Measurements from ENCODE around the gene TIMM50. TPM values are rescaled to one million over a fixed set of nuclear protein-coding genes. Genes with fewer than 3 reads are reported as not detected.

TIMM50 gene
- total RNA-seq, 6 donors from 2014 or later, result 47.8 to 80.9 (median 54.4) TPM

GRCh38 chr19:39481676-39482075 is 1.0 kb downstream of the TIMM50 start:
- peak overlapping the region; percentile 71 to 99 (median 83) for H3K4me3 ChIP-seq
- TF ChIP-seq CTCF (IDR thresholded peaks at IDR 0.05), result no peak
- TF ChIP-seq POLR2AphosphoS5 (IDR thresholded peaks at IDR 0.05), result no peak
- no peak for TF ChIP-seq EP300 (IDR thresholded peaks at IDR 0.05)
- TF ChIP-seq POLR2A (IDR thresholded peaks at IDR 0.05), result no peak
- peaks cover 14 to 19% (median 18%) of the 10 kb centered on the region in 4 donors for H3K4me1 ChIP-seq
- ATAC-seq (ENCODE audit: low FRiP score in 2 of 2), result no peak
- H3K9me3 ChIP-seq, result no peaks in the 10 kb centered on the region
- 68 to 70% methylated on average over 11 of the region's 11 CpGs for WGBS, 2 donors
- DNase-seq, result no peak
- H3K27ac ChIP-seq, result no peak overlapping the region
- peaks cover 3 to 33% (median 19%) of the 10 kb centered on the region in 4 donors for H3K36me3 ChIP-seq
- no peaks in the 10 kb centered on the region for H3K27me3 ChIP-seq

DNA sequence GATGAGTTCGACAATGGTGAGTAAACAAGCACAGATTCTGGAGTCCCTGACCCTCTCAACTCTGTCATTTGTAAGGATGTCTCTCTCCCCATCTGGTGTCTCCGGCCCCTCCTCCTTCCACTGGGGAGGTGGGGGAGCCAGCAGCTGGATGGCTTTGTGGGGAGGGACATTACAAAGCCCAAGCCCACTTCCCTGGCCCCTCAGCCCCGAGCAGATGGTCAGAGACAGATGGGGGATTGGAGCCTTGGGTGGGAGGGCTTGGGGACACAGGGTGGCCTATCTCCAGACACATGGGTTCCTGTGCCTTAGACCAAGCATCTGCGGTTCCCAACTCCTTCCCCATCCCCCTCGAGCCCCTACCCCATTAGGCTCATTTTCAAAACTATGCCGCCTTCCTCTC is 2.5 kb downstream of the TIMM50 start:
- Histone ChIP-seq H3K36me3 (peaks cover 9 to 44% (median 30%) of the 10 kb centered on the region in 4 donors), H3K27ac (no peak overlapping the region), H3K27me3 (no peaks in the 10 kb centered on the region), H3K4me1 (peaks cover 14 to 19% (median 18%) of the 10 kb centered on the region in 4 donors), H3K4me3 (no peak overlapping the region), H3K9me3 (no peaks in the 10 kb centered on the region)
- no peak for DNase-seq
- no peak for ATAC-seq (ENCODE audit: low FRiP score in 2 of 2)
- 75 to 80% methylated on average over 6 of the region's 6 CpGs for WGBS, 2 donors
- TF ChIP-seq POLR2AphosphoS5 (IDR thresholded peaks at IDR 0.05), result no peak
- TF ChIP-seq POLR2A (IDR thresholded peaks at IDR 0.05), result no peak
- TF ChIP-seq CTCF (IDR thresholded peaks at IDR 0.05), result no peak
- TF ChIP-seq EP300 (IDR thresholded peaks at IDR 0.05), result no peak

- H3K9me3 ChIP-seq, result no peaks in the 10 kb centered on the region
- H3K27me3 ChIP-seq, result no peaks in the 10 kb centered on the region
- H3K4me3 ChIP-seq, result no peak overlapping the region
- WGBS, 2 donors, result 85 to 88% methylated on average over 7 to 9 of the region's 10 CpGs
- no peak for DNase-seq
- H3K4me1 ChIP-seq, result no peaks in the 10 kb centered on the region
- peaks cover 17 to 71% (median 56%) of the 10 kb centered on the region in 4 donors for H3K36me3 ChIP-seq
- no peak for ATAC-seq (ENCODE audit: low FRiP score in 2 of 2)
- TF ChIP-seq EP300 (IDR thresholded peaks at IDR 0.05) (no peak), POLR2AphosphoS5 (IDR thresholded peaks at IDR 0.05) (no peak), CTCF (IDR thresholded peaks at IDR 0.05) (no peak), POLR2A (IDR thresholded peaks at IDR 0.05) (no peak)
- H3K27ac ChIP-seq, result no peak overlapping the region
Observed at GRCh38 chr19:39489756-39490155, 9.1 kb downstream of the TIMM50 start.

GRCh38 chr19:39492225-39492624 is 11.6 kb downstream of the TIMM50 start:
- 93 to 97% methylated on average over 6 of the region's 6 CpGs for WGBS, 2 donors
- Histone ChIP-seq H3K36me3 (peaks cover 11 to 49% (median 36%) of the 10 kb centered on the region in 4 donors), H3K9me3 (no peaks in the 10 kb centered on the region), H3K27me3 (peaks cover 0 to 6% (median 1%) of the 10 kb centered on the region in 4 donors), H3K27ac (no peak overlapping the region), H3K4me1 (no peaks in the 10 kb centered on the region), H3K4me3 (no peak overlapping the region)
- ATAC-seq (ENCODE audit: low FRiP score in 2 of 2), result no peak
- TF ChIP-seq POLR2AphosphoS5 (IDR thresholded peaks at IDR 0.05) (no peak), CTCF (IDR thresholded peaks at IDR 0.05) (no peak), POLR2A (IDR thresholded peaks at IDR 0.05) (no peak), EP300 (IDR thresholded peaks at IDR 0.05) (no peak)
- DNase-seq, result no peak

DNA sequence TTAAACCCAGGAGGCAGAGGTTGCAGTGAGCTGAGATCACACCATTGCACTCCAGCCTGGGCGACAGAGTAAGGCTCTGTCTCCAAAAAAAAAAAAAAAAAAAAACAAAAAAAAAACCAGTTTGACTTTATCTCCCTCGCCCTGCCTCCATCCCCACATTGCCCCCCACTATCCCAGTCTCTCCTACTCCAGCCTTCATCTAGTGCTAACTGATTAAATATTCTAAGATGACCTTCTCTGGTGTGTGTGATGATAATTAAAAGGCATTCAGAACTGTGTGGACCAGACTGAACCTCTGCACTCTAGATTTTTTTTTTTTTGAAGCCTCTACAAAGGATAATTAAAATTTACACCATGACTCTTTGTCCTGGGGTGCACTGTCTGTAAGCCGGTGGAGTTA is 12.2 kb downstream of the TIMM50 start:
- Histone ChIP-seq H3K4me1 (peaks cover 2 to 4% (median 3%) of the 10 kb centered on the region in 4 donors), H3K27me3 (peaks cover 0 to 8% (median 4%) of the 10 kb centered on the region in 4 donors), H3K4me3 (no peak overlapping the region), H3K9me3 (no peaks in the 10 kb centered on the region), H3K36me3 (peaks cover 11 to 43% (median 33%) of the 10 kb centered on the region in 4 donors), H3K27ac (no peak overlapping the region)
- WGBS, 2 donors, result 83 to 89% methylated on average over 3 of the region's 3 CpGs
- DNase-seq (no peak), ATAC-seq (ENCODE audit: low FRiP score in 2 of 2) (no peak)
- TF ChIP-seq CTCF (IDR thresholded peaks at IDR 0.05), result no peak
